Left ventricle myocardium inferior (tissue), 1 donor: ENCODE measurements around the gene MYO5B. TPM values are rescaled to one million over a fixed set of nuclear protein-coding genes. Genes with fewer than 3 reads are reported as not detected.

Experiments
- DNase-seq: peaks from one replicate; pipeline ENCODE4 v3.0.0-alpha.2; 2020
- H3K27ac ChIP-seq: fragments of 200-600 bp; replicated peaks from 2 replicates; pipeline ENCODE4 v1.8.0; 2021
- H3K27me3 ChIP-seq: fragments of 200-600 bp; 2 replicates; pipeline ENCODE4 v1.8.0; 2021; ENCODE audit warnings: low read depth
- H3K36me3 ChIP-seq: fragments of 200-600 bp; 2 replicates; pipeline ENCODE4 v1.8.0; 2021
- H3K4me1 ChIP-seq: fragments of 200-600 bp; 2 replicates; pipeline ENCODE4 v1.8.0; 2021
- H3K4me3 ChIP-seq: fragments of 200-600 bp; 2 replicates; pipeline ENCODE4 v1.8.0; 2021; ENCODE audit warnings: mild to moderate bottlenecking, moderate library complexity
- H3K9me3 ChIP-seq: fragments of 200-600 bp; replicated peaks from 2 replicates; pipeline ENCODE4 v1.8.0; 2021
- intact Hi-C: fragments of 100-400 bp; cut with micrococcal nuclease; formaldehyde crosslinking; loops from one replicate; pipeline ENCODE4 v1.11.0; 2022
- total RNA-seq: library from RNA; stranded (reverse); fragmentation: NEBNext Ultra II Directional; extraction: Animal tissue kit (Norgen Biotek cat#: 25700); gene quantifications from one replicate; pipeline ENCODE4 v1.2.1, GENCODE V29; 2021
- TF ChIP-seq, protein P1 (sequence below): fragments of 200-600 bp; IDR thresholded peaks from 2 replicates; pipeline ENCODE4 v1.8.0; 2021; ENCODE audit warnings: antibody characterized with exemption, mild to moderate bottlenecking, borderline replicate concordance
- donor health status: DM: no; HTN: yes; CAD: no; lungs with severe emphysema.

The MYO5B gene
- total RNA-seq, 1 donor from 2014 or later = 0.44 TPM

DNA sequence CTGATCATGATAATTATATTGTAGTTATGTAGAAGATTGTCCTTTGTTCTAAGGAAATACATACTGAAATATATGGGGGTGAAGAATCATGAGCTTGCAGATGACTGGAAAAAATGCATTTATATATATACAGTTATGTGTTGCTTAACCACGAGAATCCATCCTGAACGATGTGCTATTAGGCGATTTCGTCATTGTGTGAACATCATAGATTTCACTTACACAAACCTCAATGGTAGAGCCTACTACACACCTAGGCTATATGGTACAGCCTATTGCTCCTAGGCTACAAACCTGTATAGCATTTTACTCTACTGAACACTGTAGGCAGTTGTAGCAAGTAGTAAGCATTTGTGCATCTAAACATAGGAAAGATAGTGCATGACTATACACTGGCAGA lies 379.0 kb downstream of the MYO5B start:
- TF ChIP-seq, protein P1, sequence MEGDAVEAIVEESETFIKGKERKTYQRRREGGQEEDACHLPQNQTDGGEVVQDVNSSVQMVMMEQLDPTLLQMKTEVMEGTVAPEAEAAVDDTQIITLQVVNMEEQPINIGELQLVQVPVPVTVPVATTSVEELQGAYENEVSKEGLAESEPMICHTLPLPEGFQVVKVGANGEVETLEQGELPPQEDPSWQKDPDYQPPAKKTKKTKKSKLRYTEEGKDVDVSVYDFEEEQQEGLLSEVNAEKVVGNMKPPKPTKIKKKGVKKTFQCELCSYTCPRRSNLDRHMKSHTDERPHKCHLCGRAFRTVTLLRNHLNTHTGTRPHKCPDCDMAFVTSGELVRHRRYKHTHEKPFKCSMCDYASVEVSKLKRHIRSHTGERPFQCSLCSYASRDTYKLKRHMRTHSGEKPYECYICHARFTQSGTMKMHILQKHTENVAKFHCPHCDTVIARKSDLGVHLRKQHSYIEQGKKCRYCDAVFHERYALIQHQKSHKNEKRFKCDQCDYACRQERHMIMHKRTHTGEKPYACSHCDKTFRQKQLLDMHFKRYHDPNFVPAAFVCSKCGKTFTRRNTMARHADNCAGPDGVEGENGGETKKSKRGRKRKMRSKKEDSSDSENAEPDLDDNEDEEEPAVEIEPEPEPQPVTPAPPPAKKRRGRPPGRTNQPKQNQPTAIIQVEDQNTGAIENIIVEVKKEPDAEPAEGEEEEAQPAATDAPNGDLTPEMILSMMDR = no peak
- Histone ChIP-seq H3K4me1 (peaks cover 36% of the 10 kb centered on the region), H3K27ac (no peak overlapping the region), H3K9me3 (no peaks in the 10 kb centered on the region), H3K27me3 (no peaks in the 10 kb centered on the region), H3K36me3 (no peaks in the 10 kb centered on the region), H3K4me3 (no peak overlapping the region)
- intact Hi-C loops = no loop called here
- no peak for DNase-seq

DNA sequence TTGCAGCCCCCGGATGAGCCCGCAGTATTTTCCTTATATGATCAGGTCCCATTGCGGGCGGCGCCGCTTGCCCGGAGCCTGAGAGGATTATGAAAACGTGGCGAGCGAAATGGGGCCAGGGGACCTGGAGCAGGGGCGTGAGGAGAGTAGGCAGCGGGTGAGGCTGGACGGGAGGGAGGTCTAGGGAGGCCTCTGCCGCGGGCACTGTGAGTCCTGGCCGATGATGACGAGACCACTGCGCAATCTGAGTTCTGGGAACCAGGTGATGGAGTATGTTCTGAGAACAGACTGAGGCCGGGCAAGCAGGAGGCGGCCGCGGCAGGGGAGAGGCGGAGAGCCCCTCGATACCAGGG lies 380.8 kb downstream of the MYO5B start:
- no peaks in the 10 kb centered on the region for H3K27me3 ChIP-seq
- peaks cover 41% of the 10 kb centered on the region for H3K4me1 ChIP-seq
- peaks cover 6% of the 10 kb centered on the region for H3K9me3 ChIP-seq
- H3K27ac ChIP-seq = peak overlapping the region; percentile 98
- H3K36me3 ChIP-seq = no peaks in the 10 kb centered on the region
- TF ChIP-seq, protein P1 = no peak
- H3K4me3 ChIP-seq = peak overlapping the region; percentile 84
- intact Hi-C loops = no loop called here
- peak; percentile 55 for DNase-seq

DNA sequence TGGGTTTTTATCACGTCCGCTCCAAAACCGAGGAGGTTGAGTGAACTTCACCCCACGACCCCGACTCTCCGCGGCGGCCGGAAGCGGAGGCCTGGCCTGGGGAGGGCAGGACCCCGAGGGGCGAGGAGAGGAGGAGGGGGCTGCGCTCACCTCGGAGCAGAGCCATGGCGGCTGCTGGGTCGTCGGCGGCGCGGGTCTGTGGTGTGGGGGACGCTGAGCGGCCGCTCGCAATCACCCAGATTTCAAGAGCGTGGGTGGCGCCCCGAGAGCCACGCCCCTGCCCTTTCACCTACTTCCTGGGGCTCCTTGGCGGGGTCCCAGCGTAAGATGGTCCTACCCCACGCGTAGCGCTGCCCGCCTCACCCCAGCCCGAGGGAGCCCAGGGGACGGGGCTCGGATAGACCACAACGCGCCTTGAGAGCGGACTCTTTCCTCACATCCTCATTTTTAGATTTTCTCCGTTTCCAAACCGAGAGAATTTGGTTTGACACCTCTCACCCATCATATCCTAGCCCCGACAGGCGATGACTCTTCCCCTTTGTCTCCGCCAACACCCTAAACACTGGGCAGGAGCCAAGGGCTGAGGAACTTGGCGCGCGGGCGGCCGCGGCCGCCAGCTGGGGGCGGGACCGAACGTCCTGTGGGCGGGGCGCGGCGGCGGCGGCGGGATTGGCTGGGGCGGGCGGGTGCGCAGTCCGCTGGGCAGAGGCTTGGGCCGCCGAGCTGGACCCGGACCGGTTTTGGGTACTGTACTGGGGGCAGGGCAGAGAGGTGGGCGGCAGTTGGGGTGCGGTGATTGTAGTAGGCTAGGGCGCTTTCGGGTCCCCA lies 381.4 kb downstream of the MYO5B start, which contains the start of gene ACAA2:
TSS of gene ACAA2 (minus strand) at position 215 of the 828 bp plus-strand sequence. CDS start at position 166, 49 bp downstream.
- no peaks in the 10 kb centered on the region for H3K36me3 ChIP-seq
- H3K27ac ChIP-seq = peak within 1 kb of the TSS; percentile 98
- H3K9me3 ChIP-seq = peaks cover 11% of the 10 kb centered on the region
- peak; percentile 90 for DNase-seq
- H3K4me1 ChIP-seq = peaks cover 43% of the 10 kb centered on the region
- H3K4me3 ChIP-seq = peak within 1 kb of the TSS; percentile 84
- TF ChIP-seq, protein P1 = no peak
- H3K27me3 ChIP-seq = no peaks in the 10 kb centered on the region
- intact Hi-C loops = no loop called here

DNA sequence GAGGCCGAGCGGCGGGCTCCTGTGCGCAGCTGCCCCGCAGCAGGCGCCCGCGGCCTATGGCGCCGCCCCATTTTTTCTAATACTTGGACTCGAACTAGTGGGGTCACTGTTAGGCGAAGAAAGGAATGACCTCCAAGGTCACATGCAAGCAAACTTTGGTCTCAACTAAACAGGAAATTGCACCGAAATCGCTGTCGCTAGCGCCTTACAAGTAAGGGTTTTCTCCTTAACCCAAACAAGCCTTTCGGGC lies 382.0 kb downstream of the MYO5B start:
- Histone ChIP-seq H3K27ac (peak overlapping the region; percentile 98), H3K4me1 (peaks cover 46% of the 10 kb centered on the region), H3K4me3 (peak overlapping the region; percentile 84), H3K9me3 (peaks cover 14% of the 10 kb centered on the region), H3K27me3 (no peaks in the 10 kb centered on the region), H3K36me3 (no peaks in the 10 kb centered on the region)
- TF ChIP-seq, protein P1 = no peak
- peak; percentile 33 for DNase-seq
- intact Hi-C loops = no loop called here

DNA sequence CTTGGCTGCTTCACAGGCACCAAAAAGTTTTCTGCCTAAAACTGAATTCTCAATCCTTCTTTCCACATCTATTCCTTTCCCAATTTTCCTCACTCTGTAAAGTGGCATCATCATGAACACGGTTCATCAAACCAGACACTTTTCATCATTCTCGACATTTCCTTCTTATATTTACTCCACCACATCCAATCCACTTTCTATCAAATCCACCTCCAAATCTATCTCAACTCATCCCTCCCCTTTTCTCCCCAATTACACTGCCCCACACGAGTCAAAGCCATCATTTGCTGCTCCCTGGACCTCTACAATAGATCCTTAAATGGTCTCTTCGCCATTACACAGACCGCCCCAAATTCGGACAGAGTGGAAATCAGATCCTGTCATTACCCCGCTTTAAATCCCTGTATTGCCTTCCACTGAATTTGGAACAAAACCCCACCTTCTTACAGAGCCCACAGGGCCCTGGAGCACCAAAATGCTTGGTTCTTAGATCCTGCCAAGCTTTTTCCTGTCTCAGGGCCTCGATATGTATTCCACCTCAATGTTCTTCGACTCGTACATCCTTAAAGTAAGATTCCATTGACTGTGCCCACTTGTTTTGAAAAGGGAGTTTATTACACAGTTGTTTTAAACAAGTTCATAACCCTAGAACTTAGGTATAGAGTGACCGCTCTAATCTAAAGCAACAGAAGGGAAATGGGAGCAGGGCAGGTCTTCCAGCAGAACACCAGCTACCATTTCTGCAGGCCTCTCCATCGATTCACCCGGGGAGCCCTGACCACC lies 382.5 kb downstream of the MYO5B start:
- Histone ChIP-seq H3K27me3 (no peaks in the 10 kb centered on the region), H3K36me3 (no peaks in the 10 kb centered on the region), H3K9me3 (peaks cover 14% of the 10 kb centered on the region), H3K4me3 (peak overlapping the region; percentile 84), H3K27ac (peak overlapping the region; percentile 98), H3K4me1 (peaks cover 51% of the 10 kb centered on the region)
- no peak for DNase-seq
- intact Hi-C loops = no loop called here
- TF ChIP-seq, protein P1 = no peak
